HCT116 (cell line): Measurements from ENCODE around the gene PTPN2.

Experiments used
- CTCF ChIP-seq, 3 experiments: fragments of 200-600 bp in 1 of 3; sonication (generic) in 1 of 3; IDR thresholded peaks in 2 of 3; conservative IDR thresholded peaks in 1 of 3; 2 replicates each; pipeline ENCODE4 v1.5.1; 2012 to 2017; ENCODE audit warnings: low read depth in 2 of 3, low read length in 2 of 3, antibody characterized with exemption in 1 of 3, borderline replicate concordance in 1 of 3, control low read depth in 1 of 3, mild to moderate bottlenecking in 1 of 3, mixed read lengths in 1 of 3, mixed run types in 1 of 3, moderate library complexity in 1 of 3; ENCODE audit not compliant: insufficient read depth in 1 of 3
- EZH2 ChIP-seq: fragments of 200-600 bp; sonication (generic); IDR thresholded peaks from 2 replicates; pipeline ENCODE4 v1.6.1; 2017; ENCODE audit warnings: antibody characterized with exemption, mixed run types
- EZH2phosphoT487 ChIP-seq: fragments of 200-600 bp; IDR thresholded peaks from 2 replicates; pipeline ENCODE4 v1.6.1; 2018; ENCODE audit warnings: antibody characterized with exemption, borderline replicate concordance
- JUND ChIP-seq: IDR thresholded peaks from 2 replicates; pipeline ENCODE4 v1.6.1; 2012
- MAX ChIP-seq: IDR thresholded peaks from 2 replicates; pipeline ENCODE4 v1.6.1; 2012
- POLR2A ChIP-seq: IDR thresholded peaks from 2 replicates; pipeline ENCODE4 v1.7.0; 2011; ENCODE audit warnings: borderline replicate concordance; ENCODE audit not compliant: insufficient read depth, insufficient read length; ENCODE audit errors: extremely low read depth
- TCF7L2 ChIP-seq: IDR thresholded peaks from 2 replicates; pipeline ENCODE4 v1.7.0; 2011; ENCODE audit warnings: borderline replicate concordance, inconsistent platforms; ENCODE audit not compliant: insufficient read depth, insufficient read length; ENCODE audit errors: extremely low read depth

- TF ChIP-seq CTCF (IDR thresholded peaks at IDR 0.05 in 2 of 3, conservative IDR thresholded peaks at IDR 0.05 in 1 of 3; ENCODE audit: borderline replicate concordance in 1 of 3, insufficient read depth in 1 of 3, low read depth in 2 of 3, low read length in 2 of 3) (no peak), TCF7L2 (no peak), MAX (no peak), POLR2A (no peak), EZH2phosphoT487 (no peak), EZH2 (no peak), JUND (no peak)
Measured at GRCh38 chr18:12749121-12749520, 134.9 kb downstream of the PTPN2 start.
